ENCODE results near the gene GRM8.

GRCh38 chr7:126803060-126803665 is 449.6 kb downstream of the GRM8 start:
- TF ChIP-seq EZH2 (IDR thresholded peaks at IDR 0.05; ENCODE audit: insufficient read depth, poor library complexity, severe bottlenecking), result no peak
- no peak for TF ChIP-seq EZH2phosphoT487 (IDR thresholded peaks at IDR 0.05; ENCODE audit: insufficient read depth, low read depth)

Measured in GM23248 (cell line).